SHP77 (cell line): Measurements from ENCODE around the gene IGFL3.

ENCODE experiments used
- DNase-seq, 2 experiments: peaks; one replicate each; lab custom pipeline; 2025; lab: John Stamatoyannopoulos, UW

IGFL3 gene

DNA sequence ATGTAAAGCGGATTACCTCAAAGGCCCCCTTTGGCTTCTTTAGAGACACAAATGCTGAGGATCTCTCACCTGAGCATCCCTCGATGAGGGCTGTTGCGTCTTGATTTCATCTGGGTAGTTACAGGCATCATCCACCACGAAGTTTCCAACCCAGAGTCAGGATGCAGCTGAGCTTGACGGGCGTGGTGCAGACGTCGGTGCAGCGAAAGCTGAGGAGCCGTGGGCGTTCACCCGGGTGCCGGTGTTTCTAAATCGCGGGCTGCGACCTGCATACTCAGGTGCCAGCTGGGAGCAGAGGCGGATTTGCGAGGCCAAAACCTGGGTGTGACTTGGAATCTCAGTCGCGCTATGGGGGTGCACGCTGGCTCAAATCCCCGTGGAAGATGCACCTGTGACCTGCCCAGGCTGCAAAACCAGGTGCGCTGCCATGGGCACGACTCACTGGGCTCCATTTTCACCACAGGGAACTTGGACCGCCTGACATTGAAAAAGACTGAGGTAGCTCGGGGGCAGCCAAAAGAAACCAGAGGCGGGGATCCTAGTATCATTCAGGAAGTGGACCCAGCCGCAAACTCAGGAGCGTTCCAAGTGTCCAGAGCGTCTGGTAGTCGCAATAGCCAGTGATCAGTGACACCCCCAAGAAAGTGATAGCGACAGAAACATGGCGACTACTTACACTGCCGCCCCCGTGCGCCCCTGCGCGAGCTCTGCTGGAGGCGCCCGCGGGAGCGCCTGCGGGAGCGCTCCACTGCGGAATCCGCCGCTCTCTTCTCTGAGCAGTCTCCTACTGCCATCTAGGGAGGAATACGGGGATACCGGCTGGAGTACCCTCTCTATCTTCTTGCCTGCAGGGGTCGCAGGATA is 47.3 kb downstream of the IGFL3 start:
- peak; percentile 88 to 91 for DNase-seq

DNA sequence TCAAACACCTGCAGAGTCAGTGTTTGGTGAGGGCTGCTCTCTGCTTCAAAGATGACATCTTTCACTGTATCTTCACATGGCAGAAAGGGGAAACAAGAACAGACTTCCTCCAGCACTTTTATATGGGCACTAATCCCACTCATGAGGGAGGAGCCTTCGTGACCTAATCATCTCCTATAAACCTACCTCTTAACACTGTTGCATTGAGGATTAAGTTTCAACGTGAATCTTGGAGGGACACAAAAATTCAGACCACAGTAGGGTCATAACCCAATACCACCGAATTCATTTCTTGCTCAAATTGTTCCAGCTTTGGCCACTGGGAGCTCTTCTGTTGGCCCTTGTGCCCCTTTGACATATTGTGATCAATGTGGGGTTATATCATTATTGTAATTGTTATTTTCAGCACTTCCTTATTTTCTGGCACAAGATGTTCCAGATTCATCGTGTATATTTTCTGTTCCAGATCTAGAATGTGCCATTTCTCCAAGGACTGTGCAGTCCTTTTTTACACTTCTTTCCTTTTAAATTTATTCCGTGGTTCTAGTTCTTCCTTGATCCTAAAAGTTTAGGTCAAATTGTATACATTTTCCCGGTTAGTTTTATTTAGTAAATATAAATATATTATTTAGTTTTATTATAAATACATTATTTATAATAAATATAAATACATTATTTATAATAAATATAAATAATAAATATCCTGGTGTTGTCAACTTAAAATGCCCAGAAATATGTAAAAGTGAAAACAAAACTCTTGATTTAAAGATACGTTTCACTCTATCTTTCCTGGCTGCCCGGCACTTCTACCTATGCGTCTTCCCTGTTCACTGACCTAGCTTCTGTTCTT is 48.2 kb downstream of the IGFL3 start:
- no peak for DNase-seq

DNA sequence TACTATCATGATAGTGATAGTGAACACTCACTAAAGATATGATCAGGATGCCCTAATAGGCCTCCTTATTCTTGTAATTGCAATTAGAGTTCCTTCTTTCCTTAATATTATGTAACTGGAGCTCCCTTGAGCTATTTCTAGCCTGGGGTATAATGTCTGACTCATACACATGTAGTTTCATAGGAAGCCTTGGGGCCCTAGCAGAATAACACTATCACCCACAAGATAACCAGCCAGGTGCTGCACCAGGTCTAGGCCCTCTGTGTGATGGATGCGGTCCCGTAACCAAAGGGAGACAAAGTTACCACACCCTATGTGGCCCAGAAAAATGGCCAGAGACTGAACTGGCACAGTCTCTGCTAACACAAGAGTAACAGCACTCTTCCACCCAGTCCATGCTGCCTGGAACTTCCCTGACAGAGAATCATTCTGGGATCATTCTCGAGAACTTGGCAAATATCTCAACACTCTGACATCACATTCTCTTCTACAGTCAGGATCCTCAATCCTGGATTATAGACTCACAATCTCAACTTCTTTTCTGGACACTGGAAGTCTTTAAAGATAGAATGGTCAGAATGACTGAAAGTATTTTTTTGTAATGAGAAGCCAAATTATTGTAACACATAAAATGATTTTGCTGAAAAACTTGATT is 51.1 kb downstream of the IGFL3 start:
- DNase-seq: no peak
